Neural progenitor cell (in vitro differentiated cells): ENCODE measurements around the gene APBA3. TPM values are rescaled to one million over a fixed set of nuclear protein-coding genes. Genes with fewer than 3 reads are reported as not detected.

Experiments
- DNase-seq: peaks from one replicate; pipeline ENCODE4 v3.0.0-alpha.2; 2016; ENCODE audit warnings: low spot score
- H2AFZ ChIP-seq: fragments of 200-600 bp; sonication (generic); replicated peaks from 2 replicates; pipeline ENCODE4 v1.6.1; 2016; ENCODE audit warnings: antibody characterized with exemption
- H3F3A ChIP-seq: fragments of 200-600 bp; sonication (generic); 2 replicates; pipeline ENCODE4 v1.6.1; 2016; ENCODE audit warnings: antibody characterized with exemption, low read depth
- H3K27ac ChIP-seq: fragments of 200-600 bp; sonication (generic); 2 replicates; pipeline ENCODE4 v1.5.1; 2016; ENCODE audit warnings: mild to moderate bottlenecking
- H3K27me3 ChIP-seq: fragments of 200-600 bp; sonication (generic); 2 replicates; pipeline ENCODE4 v1.6.1; 2016; ENCODE audit warnings: mild to moderate bottlenecking, moderate library complexity
- H3K36me3 ChIP-seq: fragments of 200-600 bp; sonication (generic); 2 replicates; pipeline ENCODE4 v1.5.1; 2016
- H3K4me1 ChIP-seq: fragments of 200-600 bp; sonication (generic); 2 replicates; pipeline ENCODE4 v1.6.1; 2016; ENCODE audit warnings: mixed run types
- H3K4me2 ChIP-seq: fragments of 200-600 bp; sonication (generic); 2 replicates; pipeline ENCODE4 v1.6.1; 2016
- H3K4me3 ChIP-seq: fragments of 200-600 bp; sonication (generic); 2 replicates; pipeline ENCODE4 v1.5.1; 2016
- H3K79me2 ChIP-seq: fragments of 200-600 bp; sonication (generic); 2 replicates; pipeline ENCODE4 v1.6.1; 2016; ENCODE audit warnings: low read depth
- H3K9ac ChIP-seq: fragments of 200-600 bp; sonication (generic); 2 replicates; pipeline ENCODE4 v1.6.1; 2016
- H3K9me3 ChIP-seq: fragments of 200-600 bp; sonication (generic); 2 replicates; pipeline ENCODE4 v1.5.1; 2016; ENCODE audit warnings: low read depth
- H4K20me1 ChIP-seq: fragments of 200-600 bp; sonication (generic); 2 replicates; pipeline ENCODE4 v1.6.1; 2016; ENCODE audit warnings: low read depth
- H3K27ac Mint-ChIP-seq: 3 replicates; pipeline ENCODE4 v1.8.0; 2021; ENCODE audit warnings: mixed read lengths
- H3K27me3 Mint-ChIP-seq: 2 replicates; pipeline ENCODE4 v1.8.0; 2022; ENCODE audit warnings: low read depth, mild to moderate bottlenecking, inconsistent platforms, moderate library complexity, mixed read lengths; ENCODE audit not compliant: insufficient read depth
- H3K36me3 Mint-ChIP-seq: 3 replicates; pipeline ENCODE4 v1.8.0; 2021; ENCODE audit warnings: mixed read lengths
- H3K4me1 Mint-ChIP-seq: 3 replicates; pipeline ENCODE4 v1.8.0; 2021; ENCODE audit warnings: mixed read lengths
- H3K4me3 Mint-ChIP-seq: 3 replicates; pipeline ENCODE4 v1.8.0; 2021; ENCODE audit warnings: mild to moderate bottlenecking, moderate library complexity, mixed read lengths
- H3K9me3 Mint-ChIP-seq: 3 replicates; pipeline ENCODE4 v1.8.0; 2020; ENCODE audit warnings: mixed read lengths
- EZH2 ChIP-seq: fragments of 200-600 bp; sonication (generic); IDR thresholded peaks from 2 replicates; pipeline ENCODE4 v1.6.1; 2017; ENCODE audit warnings: antibody characterized with exemption, mild to moderate bottlenecking, moderate library complexity
- EZH2phosphoT487 ChIP-seq: fragments of 200-600 bp; sonication (generic); IDR thresholded peaks from 2 replicates; pipeline ENCODE4 v1.6.1; 2017; ENCODE audit warnings: antibody characterized with exemption
- total RNA-seq: library from RNA; depleted of rRNA; stranded (reverse); fragments of >200 nt; gene quantifications from 2 replicates; pipeline ENCODE4 v1.2.3, GENCODE V29; 2015; ENCODE audit warnings: low replicate concordance
- TF ChIP-seq, protein P1 (sequence below): fragments of 200-600 bp; sonication (generic); IDR thresholded peaks from 2 replicates; pipeline ENCODE4 v1.5.1; 2017; ENCODE audit warnings: antibody characterized with exemption, mild to moderate bottlenecking

Gene APBA3
- total RNA-seq, 1 donor from 2014 or later, result 17.3 TPM

- peaks cover 42% of the 10 kb centered on the region for H3K27me3 Mint-ChIP-seq
- peaks cover 58% of the 10 kb centered on the region for H3K27me3 ChIP-seq
- H3K36me3 Mint-ChIP-seq, result no peaks in the 10 kb centered on the region
- H3K4me3 ChIP-seq, result no peak overlapping the region
- H2AFZ ChIP-seq, result no peak overlapping the region
- no peak overlapping the region for H3K27ac ChIP-seq
- H3F3A ChIP-seq, result peaks cover 8% of the 10 kb centered on the region
- peaks cover 3% of the 10 kb centered on the region for H3K4me1 Mint-ChIP-seq
- peaks cover 18% of the 10 kb centered on the region for H3K9me3 Mint-ChIP-seq
- peak; percentile 2 for DNase-seq
- H3K79me2 ChIP-seq, result no peaks in the 10 kb centered on the region
- H3K36me3 ChIP-seq, result no peaks in the 10 kb centered on the region
- peak overlapping the region; percentile 92 for H3K4me2 ChIP-seq
- H3K27ac Mint-ChIP-seq, result no peak overlapping the region
- no peak overlapping the region for H3K9ac ChIP-seq
- H3K9me3 ChIP-seq, result no peaks in the 10 kb centered on the region
- H3K4me3 Mint-ChIP-seq, result peak overlapping the region; percentile 72
- TF ChIP-seq EZH2, result no peak
- no peak for TF ChIP-seq EZH2phosphoT487
- TF ChIP-seq, protein P1, sequence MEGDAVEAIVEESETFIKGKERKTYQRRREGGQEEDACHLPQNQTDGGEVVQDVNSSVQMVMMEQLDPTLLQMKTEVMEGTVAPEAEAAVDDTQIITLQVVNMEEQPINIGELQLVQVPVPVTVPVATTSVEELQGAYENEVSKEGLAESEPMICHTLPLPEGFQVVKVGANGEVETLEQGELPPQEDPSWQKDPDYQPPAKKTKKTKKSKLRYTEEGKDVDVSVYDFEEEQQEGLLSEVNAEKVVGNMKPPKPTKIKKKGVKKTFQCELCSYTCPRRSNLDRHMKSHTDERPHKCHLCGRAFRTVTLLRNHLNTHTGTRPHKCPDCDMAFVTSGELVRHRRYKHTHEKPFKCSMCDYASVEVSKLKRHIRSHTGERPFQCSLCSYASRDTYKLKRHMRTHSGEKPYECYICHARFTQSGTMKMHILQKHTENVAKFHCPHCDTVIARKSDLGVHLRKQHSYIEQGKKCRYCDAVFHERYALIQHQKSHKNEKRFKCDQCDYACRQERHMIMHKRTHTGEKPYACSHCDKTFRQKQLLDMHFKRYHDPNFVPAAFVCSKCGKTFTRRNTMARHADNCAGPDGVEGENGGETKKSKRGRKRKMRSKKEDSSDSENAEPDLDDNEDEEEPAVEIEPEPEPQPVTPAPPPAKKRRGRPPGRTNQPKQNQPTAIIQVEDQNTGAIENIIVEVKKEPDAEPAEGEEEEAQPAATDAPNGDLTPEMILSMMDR, result no peak
- H4K20me1 ChIP-seq, result peaks cover 6% of the 10 kb centered on the region
- peaks cover 6% of the 10 kb centered on the region for H3K4me1 ChIP-seq
Observed at GRCh38 chr19:3784607-3785450, 23.3 kb upstream of the APBA3 start.

DNA sequence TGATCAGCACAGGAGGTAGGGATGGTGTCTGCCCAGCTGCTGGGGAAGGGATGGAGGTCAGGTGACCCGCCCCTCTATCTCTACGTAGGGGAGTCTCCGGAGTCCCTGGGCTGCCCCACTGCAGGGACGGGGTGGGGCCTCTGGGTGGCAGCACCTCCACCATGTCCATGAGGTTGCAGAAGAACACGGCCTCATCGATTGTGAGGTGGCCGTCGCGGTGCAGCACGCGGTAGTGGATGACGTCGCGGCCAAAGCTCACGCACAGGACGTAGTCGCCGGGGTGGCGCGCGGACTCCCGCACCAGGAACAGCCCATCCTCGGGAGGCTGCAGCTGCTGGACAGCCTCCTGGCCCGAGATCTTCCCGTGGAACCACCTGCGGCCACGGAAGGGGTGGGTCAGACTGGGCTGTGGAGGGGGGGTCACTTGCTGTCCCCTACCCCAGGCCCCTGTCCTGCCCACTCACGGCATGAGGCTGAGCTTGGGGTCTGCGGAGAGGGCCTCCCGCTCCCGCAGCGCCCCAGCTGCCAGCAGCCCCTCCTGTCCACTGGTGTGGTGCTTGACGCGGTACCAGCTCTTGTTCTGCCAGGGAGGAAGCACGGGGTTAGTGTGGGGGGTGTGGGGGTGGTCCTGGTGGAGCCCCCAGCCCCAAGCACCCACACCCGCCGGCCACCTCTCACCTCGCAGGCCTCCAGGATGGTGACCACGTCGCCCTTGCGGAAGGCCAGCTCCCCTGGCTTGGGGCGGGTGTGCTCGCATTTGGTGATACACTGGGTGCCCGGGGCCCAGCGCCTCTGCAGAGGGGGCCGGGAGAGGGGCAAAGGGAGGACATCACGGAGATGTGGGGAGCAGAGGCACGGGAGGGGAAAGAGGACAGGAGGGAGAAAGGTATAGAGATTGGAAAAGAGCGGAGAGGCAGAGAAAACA is 22.4 kb upstream of the APBA3 start:
- H3K27me3 Mint-ChIP-seq, result peaks cover 38% of the 10 kb centered on the region
- no peak overlapping the region for H3K27ac Mint-ChIP-seq
- peak; percentile 60 for DNase-seq
- Histone ChIP-seq H3K27me3 (peaks cover 51% of the 10 kb centered on the region), H3K9ac (no peak overlapping the region), H3K79me2 (no peaks in the 10 kb centered on the region), H3K4me2 (no peak overlapping the region), H4K20me1 (peaks cover 6% of the 10 kb centered on the region), H3K27ac (no peak overlapping the region), H3K36me3 (no peaks in the 10 kb centered on the region), H2AFZ (no peak overlapping the region), H3K4me3 (no peak overlapping the region), H3F3A (peaks cover 3% of the 10 kb centered on the region), H3K9me3 (no peaks in the 10 kb centered on the region), H3K4me1 (peaks cover 6% of the 10 kb centered on the region)
- H3K9me3 Mint-ChIP-seq, result peaks cover 18% of the 10 kb centered on the region
- no peak overlapping the region for H3K4me3 Mint-ChIP-seq
- H3K4me1 Mint-ChIP-seq, result peaks cover 3% of the 10 kb centered on the region
- TF ChIP-seq EZH2phosphoT487, result no peak
- TF ChIP-seq EZH2, result no peak
- TF ChIP-seq, protein P1, result peak; percentile 48
- H3K36me3 Mint-ChIP-seq, result no peaks in the 10 kb centered on the region

DNA sequence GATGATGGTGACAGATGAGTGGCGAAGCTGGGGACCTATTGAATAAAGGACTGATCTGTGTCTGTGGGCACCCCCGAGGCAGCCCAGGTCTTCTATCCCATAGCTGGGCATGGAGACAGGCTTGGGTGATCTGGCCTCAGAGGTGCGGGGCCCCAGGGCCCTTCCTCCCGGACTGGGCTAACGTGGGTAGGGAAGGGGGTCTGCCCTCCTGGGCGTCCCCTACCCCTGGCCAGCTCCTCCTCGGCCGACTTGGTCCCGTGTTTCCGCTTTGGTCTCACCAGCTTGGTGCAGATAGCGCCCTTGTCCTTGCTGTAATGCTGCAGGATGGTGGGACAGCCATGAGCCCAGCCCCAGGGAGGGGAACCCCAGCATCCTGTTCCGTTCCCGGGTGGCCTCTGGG is 21.4 kb upstream of the APBA3 start:
- no peak overlapping the region for H3K4me3 Mint-ChIP-seq
- peak; percentile 1 for DNase-seq
- H3K9me3 ChIP-seq, result no peaks in the 10 kb centered on the region
- H3K4me3 ChIP-seq, result no peak overlapping the region
- H3K36me3 ChIP-seq, result no peaks in the 10 kb centered on the region
- no peak overlapping the region for H2AFZ ChIP-seq
- peaks cover 6% of the 10 kb centered on the region for H3K4me1 ChIP-seq
- H3K4me1 Mint-ChIP-seq, result peaks cover 3% of the 10 kb centered on the region
- H3K27ac ChIP-seq, result no peak overlapping the region
- H3K27ac Mint-ChIP-seq, result no peak overlapping the region
- H4K20me1 ChIP-seq, result peaks cover 6% of the 10 kb centered on the region
- no peaks in the 10 kb centered on the region for H3K79me2 ChIP-seq
- peaks cover 18% of the 10 kb centered on the region for H3K9me3 Mint-ChIP-seq
- peaks cover 37% of the 10 kb centered on the region for H3K27me3 Mint-ChIP-seq
- peaks cover 46% of the 10 kb centered on the region for H3K27me3 ChIP-seq
- H3K36me3 Mint-ChIP-seq, result no peaks in the 10 kb centered on the region
- H3K9ac ChIP-seq, result no peak overlapping the region
- H3F3A ChIP-seq, result no peaks in the 10 kb centered on the region
- no peak for TF ChIP-seq EZH2
- TF ChIP-seq, protein P1, result no peak
- no peak for TF ChIP-seq EZH2phosphoT487
- H3K4me2 ChIP-seq, result no peak overlapping the region
